HepG2 (cell line): ENCODE results near the gene MAP3K2. TPM values are rescaled to one million over a fixed set of nuclear protein-coding genes. Genes with fewer than 3 reads are reported as not detected.

Experiments
- ATAC-seq: fragments of 200-7000 bp; cut with Tn5 transposase; 3 replicates; pipeline ENCODE4 v1.9.1; 2020; ENCODE audit warnings: mild to moderate bottlenecking, moderate library complexity
- BruUV-seq: library from RNA; stranded (reverse); fragments of 400-500 nt; replicated peaks from 2 replicates; lab custom pipeline; 2021; lab: Mats Ljungman, UMichigan
- CTCF ChIA-PET: fragments of 300-600 bp; formaldehyde crosslinking; extraction: SDS; loops from one replicate; lab custom pipeline; 2021; ENCODE audit warnings: low total read pairs, inconsistent platforms, low intra/inter-chr PET ratio; lab: Yijun Ruan, JAX
- POLR2A ChIA-PET: fragments of 350-600 bp; sonication (Branson Sonifier 250); formaldehyde crosslinking; loops from one replicate; lab custom pipeline; 2020; ENCODE audit warnings: antibody characterized with exemption, inconsistent platforms; lab: Yijun Ruan, JAX
- DNase-seq: peaks from one replicate; pipeline ENCODE4 v3.0.0-alpha.2; 2015; ENCODE audit warnings: low spot score
- FAIRE-seq: peaks from 3 replicates; lab custom pipeline; 2011; peaks lifted over from hg19 to GRCh38; lab: Jason Lieb, UNC
- H2AFZ ChIP-seq: one replicate; pipeline ENCODE4 v1.6.1; 2011; ENCODE audit warnings: low read length, inconsistent platforms
- H3K27ac ChIP-seq: fragments of 300-600 bp; 3 replicates; pipeline ENCODE4 v1.8.0; 2011; ENCODE audit warnings: mixed run types, mild to moderate bottlenecking, mixed read lengths, low read length, inconsistent platforms; ENCODE audit not compliant: insufficient read depth; ENCODE audit errors: extremely low read length
- H3K27me3 ChIP-seq, 2 experiments: fragments of 200-600 bp in 1 of 2; 2 replicates in 1 of 2; 3 replicates in 1 of 2; pipeline versions ENCODE4 v1.6.0 to v1.8.0; 2011; ENCODE audit warnings: low read length in 2 of 2, mild to moderate bottlenecking in 2 of 2, moderate library complexity in 2 of 2, inconsistent platforms in 1 of 2; ENCODE audit not compliant: insufficient read depth in 2 of 2, control insufficient read depth in 1 of 2
- H3K36me3 ChIP-seq, 2 experiments: fragments of 200-600 bp in 1 of 2; replicated peaks in 1 of 2; 2 replicates in 1 of 2; 3 replicates in 1 of 2; pipeline versions ENCODE4 v1.5.1 to v1.8.0; 2011; ENCODE audit warnings: low read length in 2 of 2, inconsistent platforms in 1 of 2; ENCODE audit not compliant: insufficient read depth in 2 of 2, control insufficient read depth in 1 of 2
- H3K4me1 ChIP-seq: 2 replicates; pipeline ENCODE4 v1.5.1; 2012; ENCODE audit warnings: low read length, inconsistent platforms; ENCODE audit not compliant: insufficient read depth
- H3K4me2 ChIP-seq: 2 replicates; pipeline ENCODE4 v1.6.0; 2011; ENCODE audit warnings: low read depth, low read length, inconsistent platforms
- H3K4me3 ChIP-seq, 3 experiments: fragments of 200-600 bp in 1 of 3; sonication (generic), shearing (Covaris generic) in 1 of 3; replicated peaks in 1 of 3; 2 replicates each; pipeline ENCODE4 v1.5.1; 2011 to 2016; ENCODE audit warnings: low read length in 3 of 3, inconsistent platforms in 2 of 3, low read depth in 2 of 3, mild to moderate bottlenecking in 2 of 3, control low read depth in 1 of 3, mixed read lengths in 1 of 3; ENCODE audit not compliant: insufficient read depth in 1 of 3
- H3K79me2 ChIP-seq: one replicate; pipeline ENCODE4 v1.6.1; 2011; ENCODE audit warnings: low read length, inconsistent platforms; ENCODE audit not compliant: insufficient read depth
- H3K9ac ChIP-seq: 2 replicates; pipeline ENCODE4 v1.6.0; 2011; ENCODE audit warnings: mild to moderate bottlenecking, low read depth, low read length, inconsistent platforms; ENCODE audit not compliant: insufficient read depth
- H3K9me3 ChIP-seq: 2 replicates; pipeline ENCODE4 v1.5.1; 2012; ENCODE audit warnings: mild to moderate bottlenecking, low read length
- H4K20me1 ChIP-seq: 2 replicates; pipeline ENCODE4 v1.6.0; 2011; ENCODE audit warnings: inconsistent platforms, mild to moderate bottlenecking, low read length, moderate library complexity; ENCODE audit not compliant: insufficient read depth
- RAD21 ChIP-seq: fragments of 450-650 bp; formaldehyde crosslinking; IDR thresholded peaks from 2 replicates; pipeline ENCODE4 v1.5.0; 2020; ENCODE audit warnings: mild to moderate bottlenecking
- SMC3 ChIP-seq: IDR thresholded peaks from 2 replicates; pipeline ENCODE4 v1.6.1; 2011; ENCODE audit warnings: low read length, improper control_type of control experiment
- SRSF4 ChIP-seq: fragments of 200-400 bp; formaldehyde crosslinking; IDR thresholded peaks from one replicate; pipeline ENCODE4 v1.6.1; 2018; ENCODE audit warnings: mild to moderate bottlenecking, low read depth, low read length, moderate library complexity; ENCODE audit not compliant: poor library complexity, severe bottlenecking
- STAG1 ChIP-seq: sonication (generic); formaldehyde crosslinking; IDR thresholded peaks from 2 replicates; pipeline ENCODE4 v1.4.0; 2020; ENCODE audit warnings: missing genetic modification reagents
- ZMYM4 ChIP-seq: sonication (generic); formaldehyde crosslinking; IDR thresholded peaks from 2 replicates; pipeline ENCODE4 v1.8.1; 2023; ENCODE audit warnings: mild to moderate bottlenecking, missing genetic modification reagents
- ZNF326 ChIP-seq: sonication (generic); formaldehyde crosslinking; IDR thresholded peaks from 2 replicates; pipeline ENCODE4 v1.4.0; 2020; ENCODE audit warnings: missing genetic modification reagents, borderline replicate concordance
- WGBS: methylation state at CpG from one replicate; pipeline ENCODE4 v1.1.6; 2017; ENCODE audit warnings: low lambda C conversion rate; 5-methylcytosine and 5-hydroxymethylcytosine counted together
- in situ Hi-C: cut with HindIII; loops from 2 replicates; pipeline ENCODE4 v1.10.0; 2017; ENCODE audit warnings: low pct_unique_long_range_greater_than_20kb; ENCODE audit not compliant: extremely low pct_ligation_motif_present
- intact Hi-C: fragments of 100-400 bp; cut with micrococcal nuclease; formaldehyde crosslinking; loops from one replicate; pipeline ENCODE4 v1.10.0; 2022; ENCODE audit not compliant: unreplicated experiment
- polyA plus RNA-seq, 8 experiments: library from polyadenylated mRNA; depleted of rRNA in 3 of 8; stranded (reverse) in 7 of 8; unstranded in 1 of 8; fragments of >200 nt; fragmentation: Illumina TruSeq in 4 of 8; extraction: Trizol in 4 of 8; gene quantifications; 2 replicates each; pipeline versions ENCODE4 v1.2.1 to v1.2.3, GENCODE V29; 2011 to 2016; ENCODE audit warnings: low read depth in 4 of 8, missing spikeins in 1 of 8, mixed read lengths in 1 of 8; ENCODE audit not compliant: insufficient read depth in 1 of 8
- total RNA-seq, 5 experiments: library from RNA; depleted of rRNA; stranded (reverse); fragments of >200 nt; fragmentation: Illumina TruSeq; extraction: Trizol; gene quantifications; 2 replicates each; pipeline ENCODE4 v1.2.3, GENCODE V29; 2016; ENCODE audit warnings: low read depth in 1 of 5
- TF ChIP-seq, protein P1 (sequence below): sonication (generic); formaldehyde crosslinking; IDR thresholded peaks from 2 replicates; pipeline ENCODE4 v1.4.0; 2020; ENCODE audit warnings: mild to moderate bottlenecking, missing genetic modification reagents
- TF ChIP-seq, protein P2 (sequence below): sonication (generic); formaldehyde crosslinking; IDR thresholded peaks from 2 replicates; pipeline ENCODE4 v1.9.0; 2021; ENCODE audit warnings: missing genetic modification reagents, borderline replicate concordance

The MAP3K2 gene
- total and polyA plus RNA-seq, 2 of the 13 experiments (the other 11 are each of a cell fraction or from before 2014, with no cell fraction given) = 12.2 to 37.2 TPM

DNA sequence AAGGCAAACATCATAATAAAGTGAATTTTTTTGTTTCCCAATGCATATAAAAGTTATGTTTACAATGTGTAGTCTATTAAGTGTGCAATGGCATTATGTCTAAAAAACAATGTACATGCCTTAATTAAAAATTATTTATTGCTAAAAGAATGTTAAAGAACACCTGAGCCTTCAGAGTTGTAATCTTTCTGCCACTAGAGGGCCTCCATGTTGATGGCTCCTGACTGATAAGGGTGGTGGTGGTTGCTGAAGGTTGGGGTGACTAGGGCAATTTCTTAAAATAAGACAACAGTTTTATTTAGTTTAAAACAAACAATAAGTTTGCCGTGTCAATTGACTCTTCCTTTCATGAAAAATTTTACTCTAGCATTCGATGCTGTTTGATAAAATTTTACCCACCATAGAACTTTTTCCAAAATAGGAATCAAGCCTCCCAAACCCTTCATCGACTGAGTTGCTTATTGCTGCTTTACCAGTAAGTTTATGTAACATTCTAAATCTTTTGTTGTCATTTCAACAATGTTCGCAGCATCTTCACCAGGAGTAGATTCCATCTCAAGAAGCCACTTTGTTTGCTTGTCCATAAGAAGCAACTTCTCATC lies 32.3 kb downstream of the MAP3K2 start:
- DNase-seq (peak; percentile 38), ATAC-seq (peak; percentile 64; the same call in 2 of the 3 replicates), FAIRE-seq (no peak)
- WGBS = 82% methylated on average over 4 of the region's 4 CpGs
- H4K20me1 ChIP-seq = peaks cover 6% of the 10 kb centered on the region; the same call in 1 of the 2 replicates
- no peak overlapping the region for H3K9ac ChIP-seq
- POLR2A ChIA-PET = no interaction called here
- CTCF ChIA-PET = interaction anchor here (2.0 to 2.8 kb wide), 2 partner anchors 98 to 124 kb away, joined by 10 to 18 read pairs; no protein-coding TSS in a partner anchor
- in situ Hi-C loops = no loop called here
- peaks cover 84% of the 10 kb centered on the region for H3K79me2 ChIP-seq
- no peak overlapping the region for H3K4me2 ChIP-seq
- no peak overlapping the region for H3K27ac ChIP-seq
- peaks cover 60% of the 10 kb centered on the region for H3K4me1 ChIP-seq
- H3K4me3 ChIP-seq = no peak overlapping the region
- BruUV-seq = no TSS peak
- no peak overlapping the region for H2AFZ ChIP-seq
- H3K9me3 ChIP-seq = no peaks in the 10 kb centered on the region
- H3K36me3 ChIP-seq = no peaks in the 10 kb centered on the region
- no peaks in the 10 kb centered on the region for H3K27me3 ChIP-seq
- intact Hi-C loops = loop anchor here (1.0 to 5.0 kb wide), 2 partner anchors 62 to 98 kb away; partner anchors contain the start of gene PROC
- TF ChIP-seq ZNF326 (CRISPR knock-in tag) (no peak), SRSF4 (no peak), SMC3 (peak; percentile 80), STAG1 (CRISPR knock-in tag) (peak; percentile 48), ZMYM4 (0 out of 2 replicates have a peak, but pooled peaks have one; percentile 21), RAD21 (CRISPR knock-in tag) (peak; percentile 23; the same call in 1 of the 2 replicates)
- TF ChIP-seq, protein P1, sequence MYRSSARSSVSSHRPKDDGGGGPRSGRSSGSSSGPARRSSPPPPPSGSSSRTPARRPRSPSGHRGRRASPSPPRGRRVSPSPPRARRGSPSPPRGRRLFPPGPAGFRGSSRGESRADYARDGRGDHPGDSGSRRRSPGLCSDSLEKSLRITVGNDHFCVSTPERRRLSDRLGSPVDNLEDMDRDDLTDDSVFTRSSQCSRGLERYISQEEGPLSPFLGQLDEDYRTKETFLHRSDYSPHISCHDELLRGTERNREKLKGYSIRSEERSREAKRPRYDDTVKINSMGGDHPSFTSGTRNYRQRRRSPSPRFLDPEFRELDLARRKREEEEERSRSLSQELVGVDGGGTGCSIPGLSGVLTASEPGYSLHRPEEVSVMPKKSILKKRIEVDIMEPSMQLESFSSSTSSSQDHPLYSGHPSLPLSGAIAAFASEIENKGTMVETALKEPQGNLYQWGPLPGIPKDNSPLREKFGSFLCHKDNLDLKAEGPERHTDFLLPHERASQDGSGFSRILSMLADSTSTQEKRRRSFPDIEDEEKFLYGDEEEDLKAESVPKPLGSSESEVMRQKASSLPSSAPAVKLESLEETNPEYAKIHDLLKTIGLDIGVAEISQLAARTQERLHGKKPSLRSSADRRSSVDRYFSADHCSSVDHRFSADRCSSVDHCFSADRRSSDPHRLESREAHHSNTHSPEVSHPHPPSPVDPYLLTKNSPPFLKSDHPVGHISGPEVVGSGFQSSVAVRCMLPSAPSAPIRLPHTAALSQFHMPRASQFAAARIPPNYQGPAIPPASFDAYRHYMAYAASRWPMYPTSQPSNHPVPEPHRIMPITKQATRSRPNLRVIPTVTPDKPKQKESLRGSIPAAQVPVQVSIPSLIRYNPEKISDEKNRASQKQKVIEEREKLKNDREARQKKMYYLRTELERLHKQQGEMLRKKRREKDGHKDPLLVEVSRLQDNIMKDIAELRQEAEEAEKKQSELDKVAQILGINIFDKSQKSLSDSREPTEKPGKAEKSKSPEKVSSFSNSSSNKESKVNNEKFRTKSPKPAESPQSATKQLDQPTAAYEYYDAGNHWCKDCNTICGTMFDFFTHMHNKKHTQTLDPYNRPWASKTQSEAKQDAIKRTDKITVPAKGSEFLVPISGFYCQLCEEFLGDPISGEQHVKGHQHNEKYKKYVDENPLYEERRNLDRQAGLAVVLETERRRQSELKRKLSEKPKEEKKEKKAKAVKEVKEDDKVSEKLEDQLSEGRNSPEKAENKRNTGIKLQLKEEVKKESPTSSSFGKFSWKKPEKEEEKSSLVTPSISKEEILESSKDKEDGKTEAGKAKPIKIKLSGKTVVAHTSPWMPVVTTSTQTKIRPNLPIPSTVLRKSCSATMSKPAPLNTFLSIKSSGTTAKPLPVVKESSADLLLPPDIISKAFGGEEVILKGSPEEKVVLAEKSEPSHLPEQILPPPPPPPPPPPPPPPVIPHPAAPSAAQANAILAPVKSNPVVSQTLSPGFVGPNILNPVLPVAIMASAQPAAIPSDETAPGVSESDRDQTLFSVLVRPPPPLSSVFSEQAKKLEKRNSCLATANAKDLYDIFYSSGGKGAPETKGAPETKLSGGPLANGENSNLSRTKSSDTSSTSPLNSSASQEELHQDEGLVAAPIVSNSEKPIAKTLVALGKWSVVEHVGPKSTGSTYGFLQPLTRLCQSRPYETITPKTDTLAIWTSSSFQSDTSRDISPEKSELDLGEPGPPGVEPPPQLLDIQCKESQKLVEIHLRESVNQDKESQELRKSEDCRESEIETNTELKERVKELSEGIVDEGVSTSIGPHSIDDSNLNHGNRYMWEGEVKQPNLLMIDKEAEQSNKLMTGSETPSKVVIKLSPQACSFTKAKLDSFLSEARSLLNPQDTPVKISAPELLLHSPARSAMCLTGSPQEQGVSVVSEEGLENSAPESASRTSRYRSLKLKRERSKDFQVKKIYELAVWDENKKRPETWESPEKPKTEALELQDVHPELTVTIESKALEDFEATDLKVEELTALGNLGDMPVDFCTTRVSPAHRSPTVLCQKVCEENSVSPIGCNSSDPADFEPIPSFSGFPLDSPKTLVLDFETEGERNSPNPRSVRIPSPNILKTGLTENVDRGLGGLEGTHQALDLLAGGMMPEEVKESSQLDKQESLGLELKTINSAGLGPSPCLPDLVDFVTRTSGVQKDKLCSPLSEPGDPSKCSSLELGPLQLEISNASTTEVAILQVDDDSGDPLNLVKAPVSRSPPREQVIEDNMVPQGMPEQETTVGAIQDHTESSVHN (CRISPR knock-in tag) = no peak
- TF ChIP-seq, protein P2, sequence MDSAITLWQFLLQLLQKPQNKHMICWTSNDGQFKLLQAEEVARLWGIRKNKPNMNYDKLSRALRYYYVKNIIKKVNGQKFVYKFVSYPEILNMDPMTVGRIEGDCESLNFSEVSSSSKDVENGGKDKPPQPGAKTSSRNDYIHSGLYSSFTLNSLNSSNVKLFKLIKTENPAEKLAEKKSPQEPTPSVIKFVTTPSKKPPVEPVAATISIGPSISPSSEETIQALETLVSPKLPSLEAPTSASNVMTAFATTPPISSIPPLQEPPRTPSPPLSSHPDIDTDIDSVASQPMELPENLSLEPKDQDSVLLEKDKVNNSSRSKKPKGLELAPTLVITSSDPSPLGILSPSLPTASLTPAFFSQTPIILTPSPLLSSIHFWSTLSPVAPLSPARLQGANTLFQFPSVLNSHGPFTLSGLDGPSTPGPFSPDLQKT = no peak
